ENCODE data around the gene ZNF385B. TPM values are rescaled to one million over a fixed set of nuclear protein-coding genes. Genes with fewer than 3 reads are reported as not detected.

Gene ZNF385B
- total and polyA plus RNA-seq, 10 of the 15 experiments (the other 5 are each of a cell fraction or from before 2014, with no cell fraction given) = not detected

GRCh38 chr2:179712825-179713224 is 148.6 kb downstream of the ZNF385B start:
- FAIRE-seq (no peak), DNase-seq (ENCODE audit: low read depth, low spot score) (no peak), ATAC-seq (no peak)
- Histone ChIP-seq H3K9me3 (replicated peaks; ENCODE audit: control insufficient read depth, insufficient read depth, low read length) (no peaks in the 10 kb centered on the region), H4K20me1 (ENCODE audit: control insufficient read depth, insufficient read depth) (no peaks in the 10 kb centered on the region), H3K4me3 (no peak overlapping the region), H3K79me2 (ENCODE audit: control insufficient read depth, insufficient read depth, low read length) (no peaks in the 10 kb centered on the region), H3K4me1 (ENCODE audit: control insufficient read depth, insufficient read depth, low read length) (no peaks in the 10 kb centered on the region), H3K9ac (ENCODE audit: control insufficient read depth, insufficient read depth, low read length) (no peak overlapping the region), H3K27ac (ENCODE audit: control insufficient read depth, insufficient read depth) (no peak overlapping the region), H3K4me2 (ENCODE audit: control insufficient read depth, insufficient read depth) (no peak overlapping the region), H3K27me3 (replicated peaks in 1 of 2; ENCODE audit: control insufficient read depth in 2 of 2, insufficient read depth in 2 of 2, low read length in 1 of 2) (no peaks in the 10 kb centered on the region; a peak in 1 of 4 replicates), H2AFZ (ENCODE audit: control insufficient read depth, low read depth, low read length) (no peak overlapping the region), H3K36me3 (ENCODE audit: control insufficient read depth in 2 of 2, insufficient read depth in 2 of 2, low read length in 1 of 2) (no peaks in the 10 kb centered on the region)
- in situ Hi-C loops (cut with MboI) = no loop called here
- ChIA-PET SMC1A (ENCODE audit: uncharacterized antibody, unreplicated experiment) (no interaction called here), POLR2A (no interaction called here), CTCF (no interaction called here), RAD21 (ENCODE audit: unreplicated experiment) (no interaction called here)
- WGBS (ENCODE audit: insufficient coverage, insufficient replicate concordance, low lambda C conversion rate, missing lambda C conversion rate) = 0% methylated on average over 4 of the region's 4 CpGs
- no TSS peak for BruUV-seq (replicated peaks)
- intact Hi-C loops (cut with micrococcal nuclease; ENCODE audit: unreplicated experiment) = no loop called here
- no peak for TF ChIP-seq CREB1 (IDR thresholded peaks at IDR 0.05; ENCODE audit: low read depth)
- TF ChIP-seq RB1 (IDR thresholded peaks at IDR 0.05; ENCODE audit: borderline replicate concordance) = no peak
- no peak for TF ChIP-seq ZBTB11 (CRISPR knock-in tag; IDR thresholded peaks at IDR 0.05)
- no peak for TF ChIP-seq TAF1 (IDR thresholded peaks at IDR 0.05; ENCODE audit: borderline replicate concordance, low read depth, low read length)
- no peak for TF ChIP-seq ZBTB4 (CRISPR knock-in tag; IDR thresholded peaks at IDR 0.05)
- no peak for TF ChIP-seq NRF1 (conservative IDR thresholded peaks at IDR 0.05; ENCODE audit: low read depth, low read length)
- TF ChIP-seq CHD4 (IDR thresholded peaks at IDR 0.05) = no peak
- no peak for TF ChIP-seq BCLAF1 (IDR thresholded peaks at IDR 0.05)
- no peak for TF ChIP-seq KLF5 (IDR thresholded peaks at IDR 0.05; ENCODE audit: partially characterized antibody)
- TF ChIP-seq SP1 (IDR thresholded peaks at IDR 0.05; ENCODE audit: low read depth, low read length) = no peak
- no peak for TF ChIP-seq SIX5 (IDR thresholded peaks at IDR 0.05; ENCODE audit: low read depth, low read length, severe bottlenecking)
- no peak for TF ChIP-seq NFIC (IDR thresholded peaks at IDR 0.05; ENCODE audit: low read depth, low read length)
- TF ChIP-seq BACH1 (IDR thresholded peaks at IDR 0.05; ENCODE audit: borderline replicate concordance) = no peak
- TF ChIP-seq DPF2 (IDR thresholded peaks at IDR 0.05) = no peak
- TF ChIP-seq MEF2B (IDR thresholded peaks at IDR 0.05; ENCODE audit: partially characterized antibody, poor library complexity, severe bottlenecking) = no peak
- no peak for TF ChIP-seq ZNF384 (IDR thresholded peaks at IDR 0.05; ENCODE audit: borderline replicate concordance, low read depth, low read length)
- no peak for TF ChIP-seq CHD1 (IDR thresholded peaks at IDR 0.05; ENCODE audit: low read depth, low read length)
- TF ChIP-seq MTA3 (IDR thresholded peaks at IDR 0.05; ENCODE audit: borderline replicate concordance, low read length) = no peak
